Natural killer cell (primary cell): ENCODE results near the gene DGKD. TPM values are rescaled to one million over a fixed set of nuclear protein-coding genes. Genes with fewer than 3 reads are reported as not detected.

Source experiments
- ATAC-seq, 3 donors: fragments of 150-1000 bp in 2 of 3; fragments of 200-7000 bp in 1 of 3; cut with Tn5 transposase; 1 replicate in 1 of 3; 2 replicates in 2 of 3; pipeline ENCODE4 v1.10.0; 2021; ENCODE audit warnings: mild to moderate bottlenecking in 2 of 3, moderate library complexity in 2 of 3
- DNase-seq, 2 donors: peaks; one replicate each; pipeline versions ENCODE4 v3.0.0 to v3.0.0-alpha.2; 2013 to 2021; ENCODE audit warnings: mixed read lengths in 1 of 2
- H3K27ac ChIP-seq: one replicate; pipeline ENCODE4 v1.5.1; 2013; ENCODE audit warnings: mild to moderate bottlenecking, low read length
- H3K27me3 ChIP-seq: one replicate; pipeline ENCODE4 v1.6.1; 2013; ENCODE audit warnings: low read length; ENCODE audit not compliant: control insufficient read depth, insufficient read depth
- H3K36me3 ChIP-seq: one replicate; pipeline ENCODE4 v1.6.1; 2013; ENCODE audit warnings: low read length; ENCODE audit not compliant: control insufficient read depth, insufficient read depth
- H3K4me1 ChIP-seq: one replicate; pipeline ENCODE4 v1.6.1; 2013; ENCODE audit warnings: low read length; ENCODE audit not compliant: control insufficient read depth, insufficient read depth
- H3K4me3 ChIP-seq: one replicate; pipeline ENCODE4 v1.5.1; 2013; ENCODE audit warnings: low read length
- H3K9me3 ChIP-seq: one replicate; pipeline ENCODE4 v1.6.1; 2013; ENCODE audit warnings: low read length; ENCODE audit not compliant: control insufficient read depth, insufficient read depth
- H3K27ac Mint-ChIP-seq, 2 donors: one replicate each; pipeline ENCODE4 v1.8.0; 2022; ENCODE audit warnings: mild to moderate bottlenecking in 2 of 2, mixed read lengths in 2 of 2, moderate library complexity in 1 of 2
- H3K27me3 Mint-ChIP-seq, 2 donors: one replicate each; pipeline ENCODE4 v1.8.0; 2022; ENCODE audit warnings: low read depth in 2 of 2, mixed read lengths in 2 of 2
- H3K36me3 Mint-ChIP-seq: one replicate; pipeline ENCODE4 v1.8.0; 2022; ENCODE audit warnings: mixed read lengths
- H3K4me1 Mint-ChIP-seq, 2 donors: one replicate each; pipeline ENCODE4 v1.8.0; 2022; ENCODE audit warnings: mixed read lengths in 2 of 2
- H3K4me3 Mint-ChIP-seq: one replicate; pipeline ENCODE4 v1.8.0; 2022; ENCODE audit warnings: mild to moderate bottlenecking, moderate library complexity, mixed read lengths
- H3K9me3 Mint-ChIP-seq, 2 donors: one replicate each; pipeline ENCODE4 v1.8.0; 2022; ENCODE audit warnings: mixed read lengths in 2 of 2
- WGBS: methylation state at CpG from one replicate; pipeline ENCODE4 v1.1.7; 2013; ENCODE audit warnings: missing lambda C conversion rate; ENCODE audit not compliant: insufficient coverage; 5-methylcytosine and 5-hydroxymethylcytosine counted together
- intact Hi-C: fragments of 100-400 bp; cut with micrococcal nuclease; formaldehyde crosslinking; loops from one replicate; pipeline ENCODE4 v1.14.2; 2022
- total RNA-seq, 4 donors: library from RNA; stranded (reverse); fragments of 120-200 nt in 1 of 4; gene quantifications; one replicate each; pipeline versions ENCODE4 v1.2.3 to v1.2.4, GENCODE V29; 2013 to 2022
- TF ChIP-seq, protein P1 (sequence below): fragments of 200-600 bp; IDR thresholded peaks from one replicate; pipeline ENCODE4 v1.8.0; 2022; ENCODE audit warnings: antibody characterized with exemption

Gene DGKD
- total RNA-seq, 3 donors from 2014 or later (not counting 1 experiment from before 2014, with no cell fraction given), result 299 to 456 (median 329) TPM

DNA sequence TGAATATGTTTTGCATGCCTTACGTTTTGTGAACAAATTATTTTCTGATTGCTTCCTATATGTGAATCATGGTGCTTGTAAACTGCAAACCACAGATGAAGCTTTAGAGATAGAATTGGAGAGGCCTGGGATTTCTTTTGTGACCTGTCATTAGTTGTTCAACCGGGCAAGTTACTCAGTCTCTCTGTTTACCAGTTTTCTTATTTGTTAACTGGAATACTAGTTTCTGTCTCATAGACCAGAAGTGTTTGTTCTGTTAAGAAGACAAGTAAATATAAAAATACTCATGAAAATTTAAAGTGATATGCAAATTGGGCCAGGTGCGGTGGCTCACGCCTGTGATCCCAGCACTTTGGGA, 27.3 kb downstream of the DGKD start:
- peaks cover 11% of the 10 kb centered on the region for H3K36me3 ChIP-seq
- Mint-ChIP-seq H3K9me3 (no peaks in the 10 kb centered on the region), H3K36me3 (peaks cover 7% of the 10 kb centered on the region), H3K27me3 (no peaks in the 10 kb centered on the region), H3K27ac (peak overlapping the region; percentile 66 to 81), H3K4me1 (peaks cover 83 to 84% of the 10 kb centered on the region in 2 donors), H3K4me3 (peak overlapping the region; percentile 73)
- DNase-seq (no peak), ATAC-seq (no peak)
- TF ChIP-seq, protein P1, sequence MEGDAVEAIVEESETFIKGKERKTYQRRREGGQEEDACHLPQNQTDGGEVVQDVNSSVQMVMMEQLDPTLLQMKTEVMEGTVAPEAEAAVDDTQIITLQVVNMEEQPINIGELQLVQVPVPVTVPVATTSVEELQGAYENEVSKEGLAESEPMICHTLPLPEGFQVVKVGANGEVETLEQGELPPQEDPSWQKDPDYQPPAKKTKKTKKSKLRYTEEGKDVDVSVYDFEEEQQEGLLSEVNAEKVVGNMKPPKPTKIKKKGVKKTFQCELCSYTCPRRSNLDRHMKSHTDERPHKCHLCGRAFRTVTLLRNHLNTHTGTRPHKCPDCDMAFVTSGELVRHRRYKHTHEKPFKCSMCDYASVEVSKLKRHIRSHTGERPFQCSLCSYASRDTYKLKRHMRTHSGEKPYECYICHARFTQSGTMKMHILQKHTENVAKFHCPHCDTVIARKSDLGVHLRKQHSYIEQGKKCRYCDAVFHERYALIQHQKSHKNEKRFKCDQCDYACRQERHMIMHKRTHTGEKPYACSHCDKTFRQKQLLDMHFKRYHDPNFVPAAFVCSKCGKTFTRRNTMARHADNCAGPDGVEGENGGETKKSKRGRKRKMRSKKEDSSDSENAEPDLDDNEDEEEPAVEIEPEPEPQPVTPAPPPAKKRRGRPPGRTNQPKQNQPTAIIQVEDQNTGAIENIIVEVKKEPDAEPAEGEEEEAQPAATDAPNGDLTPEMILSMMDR, result no peak
- H3K27ac ChIP-seq, result no peak overlapping the region
- H3K4me1 ChIP-seq, result peaks cover 78% of the 10 kb centered on the region
- no peak overlapping the region for H3K4me3 ChIP-seq
- no peaks in the 10 kb centered on the region for H3K9me3 ChIP-seq
- H3K27me3 ChIP-seq, result no peaks in the 10 kb centered on the region
- intact Hi-C loops, result loop anchor here (5.0 to 10.0 kb wide), 3 partner anchors 36 to 297 kb away; no protein-coding TSS in a partner anchor
- WGBS, result 71% methylated on average over 4 of the region's 4 CpGs

- no peaks in the 10 kb centered on the region for H3K9me3 ChIP-seq
- H3K27me3 Mint-ChIP-seq, result no peaks in the 10 kb centered on the region
- H3K27ac Mint-ChIP-seq, result peak overlapping the region; percentile 91 to 93
- H3K36me3 Mint-ChIP-seq, result no peaks in the 10 kb centered on the region
- ATAC-seq (no peak), DNase-seq (no peak)
- 74% methylated on average over 10 of the region's 10 CpGs for WGBS
- peaks cover 93% of the 10 kb centered on the region in 2 donors for H3K4me1 Mint-ChIP-seq
- intact Hi-C loops, result loop anchor here (5.0 to 10.0 kb wide), 3 partner anchors 33 to 299 kb away; no protein-coding TSS in a partner anchor
- no peaks in the 10 kb centered on the region for H3K9me3 Mint-ChIP-seq
- H3K27me3 ChIP-seq, result no peaks in the 10 kb centered on the region
- peaks cover 96% of the 10 kb centered on the region for H3K4me1 ChIP-seq
- H3K4me3 ChIP-seq, result no peak overlapping the region
- H3K27ac ChIP-seq, result no peak overlapping the region
- peak overlapping the region; percentile 87 for H3K4me3 Mint-ChIP-seq
- peaks cover 5% of the 10 kb centered on the region for H3K36me3 ChIP-seq
- TF ChIP-seq, protein P1, result no peak
These were observed 29.7 kb downstream of the DGKD start for GRCh38 chr2:233384015-233384414.

GRCh38 chr2:233384811-233385488, 30.7 kb downstream of the DGKD start:
- 40% methylated on average over 12 of the region's 12 CpGs for WGBS
- Mint-ChIP-seq H3K9me3 (no peaks in the 10 kb centered on the region), H3K4me1 (peaks cover 91 to 93% of the 10 kb centered on the region in 2 donors), H3K27me3 (no peaks in the 10 kb centered on the region), H3K4me3 (peak overlapping the region; percentile 87), H3K27ac (peak overlapping the region; percentile 91 to 93), H3K36me3 (no peaks in the 10 kb centered on the region)
- peak in 1 of 2 donors; percentile 17 for DNase-seq
- Histone ChIP-seq H3K36me3 (peaks cover 14% of the 10 kb centered on the region), H3K27me3 (no peaks in the 10 kb centered on the region), H3K4me1 (peaks cover 94% of the 10 kb centered on the region), H3K9me3 (no peaks in the 10 kb centered on the region), H3K4me3 (no peak overlapping the region), H3K27ac (peak overlapping the region; percentile 64)
- TF ChIP-seq, protein P1, result no peak
- no peak for ATAC-seq
- intact Hi-C loops, result loop anchor here (1.0 to 10.0 kb wide), 4 partner anchors 27 to 300 kb away; no protein-coding TSS in a partner anchor
